B cell (primary cell): Measurements from ENCODE around the gene ADCY7. TPM values are rescaled to one million over a fixed set of nuclear protein-coding genes. Genes with fewer than 3 reads are reported as not detected.

Source experiments
- ATAC-seq: fragments of 200-7000 bp; cut with Tn5 transposase; one replicate; pipeline ENCODE4 v1.10.0; 2021; ENCODE audit warnings: low read depth, mild to moderate bottlenecking, moderate number of reproducible peaks, moderate library complexity
- CTCF ChIA-PET: fragments of 350-600 bp; sonication (Branson Sonifier 250); formaldehyde crosslinking; loops from one replicate; lab custom pipeline; 2021; ENCODE audit warnings: antibody characterized with exemption, inconsistent platforms; lab: Charles Lee
- POLR2A ChIA-PET: fragments of 350-600 bp; sonication (Branson Sonifier 250); formaldehyde crosslinking; loops from one replicate; lab custom pipeline; 2021; ENCODE audit warnings: antibody characterized with exemption; lab: Charles Lee
- DNase-seq: peaks from one replicate; pipeline ENCODE4 v3.0.0; 2013
- H2AFZ ChIP-seq: 2 replicates; pipeline ENCODE4 v1.6.1; 2012; ENCODE audit warnings: mild to moderate bottlenecking, low read depth, low read length; ENCODE audit not compliant: insufficient read depth, poor library complexity, severe bottlenecking
- H3K27ac ChIP-seq, 2 donors: 1 replicate in 1 of 2; 2 replicates in 1 of 2; pipeline ENCODE4 v1.5.1; 2012 to 2013; ENCODE audit warnings: low read length in 2 of 2, mild to moderate bottlenecking in 2 of 2, moderate library complexity in 1 of 2
- H3K27me3 ChIP-seq, 4 experiments: fragments of 200-600 bp in 1 of 4; sonication (generic) in 1 of 4; replicated peaks in 1 of 4; 1 replicate in 2 of 4; 2 replicates in 2 of 4; pipeline versions ENCODE4 v1.6.1 to v1.7.0; 2013 to 2016; ENCODE audit warnings: low read length in 3 of 4, mild to moderate bottlenecking in 2 of 4, mixed read lengths in 1 of 4, moderate library complexity in 1 of 4; ENCODE audit not compliant: insufficient read depth in 4 of 4, control insufficient read depth in 3 of 4; ENCODE audit errors: control extremely low read depth in 1 of 4
- H3K36me3 ChIP-seq, 2 experiments: replicated peaks in 1 of 2; 1 replicate in 1 of 2; 2 replicates in 1 of 2; pipeline versions ENCODE4 v1.6.1 to v1.7.1; 2013; ENCODE audit warnings: low read length in 1 of 2; ENCODE audit not compliant: insufficient read depth in 2 of 2, control insufficient read depth in 1 of 2; ENCODE audit errors: control extremely low read depth in 1 of 2, extremely low read depth in 1 of 2
- H3K4me1 ChIP-seq, 2 donors: fragments of 200-600 bp in 1 of 2; sonication (generic) in 1 of 2; 1 replicate in 1 of 2; 2 replicates in 1 of 2; pipeline versions ENCODE4 v1.5.1 to v1.6.1; 2013 to 2017; ENCODE audit warnings: low read length in 2 of 2; ENCODE audit not compliant: control insufficient read depth in 2 of 2, insufficient read depth in 2 of 2
- H3K4me2 ChIP-seq: replicated peaks from 2 replicates; pipeline ENCODE3; 2012; ENCODE audit warnings: mild to moderate bottlenecking, low read depth, low read length; ENCODE audit not compliant: poor library complexity, severe bottlenecking
- H3K4me3 ChIP-seq, 5 experiments: fragments of 200-600 bp in 1 of 5; sonication (generic) in 1 of 5; 1 replicate in 3 of 5; 2 replicates in 2 of 5; pipeline versions ENCODE4 v1.5.1 to v1.7.0; 2011 to 2016; ENCODE audit warnings: low read length in 4 of 5, mild to moderate bottlenecking in 4 of 5, low read depth in 2 of 5, control low read depth in 1 of 5, moderate library complexity in 1 of 5; ENCODE audit not compliant: insufficient read depth in 1 of 5; ENCODE audit errors: control extremely low read depth in 1 of 5, extremely low read depth in 1 of 5
- H3K79me2 ChIP-seq: fragments of 200-600 bp; sonication (generic); one replicate; pipeline ENCODE4 v1.6.0; 2016; ENCODE audit warnings: low read length; ENCODE audit not compliant: control insufficient read depth, insufficient read depth
- H3K9ac ChIP-seq: fragments of 200-600 bp; sonication (generic); 2 replicates; pipeline ENCODE4 v1.6.1; 2017; ENCODE audit warnings: mild to moderate bottlenecking, low read length, moderate library complexity
- H3K9me3 ChIP-seq, 3 donors: one replicate each; pipeline versions ENCODE4 v1.6.1 to v1.7.1; 2013; ENCODE audit warnings: low read length in 2 of 3; ENCODE audit not compliant: control insufficient read depth in 2 of 3, insufficient read depth in 1 of 3; ENCODE audit errors: control extremely low read depth in 1 of 3
- H4K20me1 ChIP-seq: 2 replicates; pipeline ENCODE4 v1.6.0; 2012; ENCODE audit warnings: mild to moderate bottlenecking, low read length; ENCODE audit not compliant: insufficient read depth, control insufficient read depth, poor library complexity, severe bottlenecking
- H3K27ac Mint-ChIP-seq: one replicate; pipeline ENCODE4 v1.8.0; 2021; ENCODE audit warnings: mixed read lengths
- H3K27me3 Mint-ChIP-seq: one replicate; pipeline ENCODE4 v1.8.0; 2021; ENCODE audit warnings: mixed read lengths
- H3K4me1 Mint-ChIP-seq: one replicate; pipeline ENCODE4 v1.8.0; 2021; ENCODE audit warnings: mixed read lengths
- H3K4me3 Mint-ChIP-seq: one replicate; pipeline ENCODE4 v1.8.0; 2021; ENCODE audit warnings: mixed read lengths
- H3K9me3 Mint-ChIP-seq: one replicate; pipeline ENCODE4 v1.8.0; 2022; ENCODE audit warnings: mixed read lengths; ENCODE audit not compliant: insufficient read depth
- EZH2 ChIP-seq: IDR thresholded peaks from 2 replicates; pipeline ENCODE4 v1.6.1; 2012; ENCODE audit warnings: borderline replicate concordance, low read depth, mild to moderate bottlenecking, moderate library complexity, low read length; ENCODE audit not compliant: insufficient read depth, poor library complexity, severe bottlenecking
- WGBS: methylation state at CpG from one replicate; pipeline ENCODE4 v1.1.5; 2013; ENCODE audit warnings: missing lambda C conversion rate; ENCODE audit not compliant: insufficient coverage; 5-methylcytosine and 5-hydroxymethylcytosine counted together
- intact Hi-C: fragments of 100-400 bp; cut with micrococcal nuclease; formaldehyde crosslinking; loops from one replicate; pipeline ENCODE4 v1.10.0; 2022
- polyA plus RNA-seq: library from polyadenylated mRNA; depleted of rRNA; stranded (reverse); fragments of >200 nt; gene quantifications from 2 replicates; pipeline ENCODE4 v1.2.3, GENCODE V29; 2012
- total RNA-seq, 2 donors: library from RNA; stranded (reverse); fragments of 120-200 nt in 1 of 2; gene quantifications; 1 replicate in 1 of 2; 2 replicates in 1 of 2; pipeline versions ENCODE4 v1.2.3 to v1.2.4, GENCODE V29; 2013 to 2022
- TF ChIP-seq, protein P1 (sequence below): fragments of 200-600 bp; IDR thresholded peaks from one replicate; pipeline ENCODE4 v1.8.0; 2022; ENCODE audit warnings: antibody characterized with exemption, mild to moderate bottlenecking

Gene ADCY7
- total and polyA plus RNA-seq, 2 donors (not counting 1 experiment from before 2014, with no cell fraction given) = 78.4 to 207 TPM

DNA sequence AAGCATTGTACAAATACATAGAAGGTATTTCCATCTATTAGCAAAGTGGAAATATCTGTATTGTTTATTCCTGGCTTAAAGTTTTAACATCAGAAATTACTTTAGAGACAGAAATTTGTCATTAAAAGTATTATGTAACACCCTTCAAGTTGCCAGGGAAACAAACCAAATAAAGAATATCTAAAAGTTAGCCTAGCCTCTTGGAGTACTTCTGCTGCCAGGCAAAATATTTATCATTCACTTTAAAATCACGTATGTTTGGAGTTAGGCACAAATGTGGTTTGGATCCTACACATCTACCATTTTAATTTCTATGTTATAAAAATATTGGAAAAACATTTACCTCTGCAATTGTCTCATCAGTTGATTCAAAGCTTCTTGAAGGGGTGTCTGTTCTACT lies 87.7 kb downstream of the ADCY7 start:
- Mint-ChIP-seq H3K4me1 (peaks cover 4% of the 10 kb centered on the region), H3K27me3 (no peaks in the 10 kb centered on the region), H3K27ac (no peak overlapping the region), H3K4me3 (no peak overlapping the region), H3K9me3 (no peaks in the 10 kb centered on the region)
- CTCF ChIA-PET = interaction anchor here (0.6 to 9.9 kb wide), 34 partner anchors 9 to 393 kb away, joined by 3 to 329 read pairs (median 6); partner anchors contain the start of genes ADCY7, BRD7 and CNEP1R1
- Histone ChIP-seq H3K27me3 (no peaks in the 10 kb centered on the region), H3K9me3 (no peaks in the 10 kb centered on the region), H3K27ac (no peak overlapping the region), H3K79me2 (peaks cover 17% of the 10 kb centered on the region), H3K36me3 (peaks cover 8 to 45% of the 10 kb centered on the region in 2 experiments), H4K20me1 (no peaks in the 10 kb centered on the region), H3K4me1 (no peaks in the 10 kb centered on the region), H3K9ac (no peak overlapping the region), H2AFZ (no peak overlapping the region), H3K4me3 (no peak overlapping the region), H3K4me2 (no peak overlapping the region)
- ATAC-seq (no peak), DNase-seq (no peak)
- no CpG with 5 or more reads among the region's 1 CpG for WGBS
- TF ChIP-seq, protein P1, sequence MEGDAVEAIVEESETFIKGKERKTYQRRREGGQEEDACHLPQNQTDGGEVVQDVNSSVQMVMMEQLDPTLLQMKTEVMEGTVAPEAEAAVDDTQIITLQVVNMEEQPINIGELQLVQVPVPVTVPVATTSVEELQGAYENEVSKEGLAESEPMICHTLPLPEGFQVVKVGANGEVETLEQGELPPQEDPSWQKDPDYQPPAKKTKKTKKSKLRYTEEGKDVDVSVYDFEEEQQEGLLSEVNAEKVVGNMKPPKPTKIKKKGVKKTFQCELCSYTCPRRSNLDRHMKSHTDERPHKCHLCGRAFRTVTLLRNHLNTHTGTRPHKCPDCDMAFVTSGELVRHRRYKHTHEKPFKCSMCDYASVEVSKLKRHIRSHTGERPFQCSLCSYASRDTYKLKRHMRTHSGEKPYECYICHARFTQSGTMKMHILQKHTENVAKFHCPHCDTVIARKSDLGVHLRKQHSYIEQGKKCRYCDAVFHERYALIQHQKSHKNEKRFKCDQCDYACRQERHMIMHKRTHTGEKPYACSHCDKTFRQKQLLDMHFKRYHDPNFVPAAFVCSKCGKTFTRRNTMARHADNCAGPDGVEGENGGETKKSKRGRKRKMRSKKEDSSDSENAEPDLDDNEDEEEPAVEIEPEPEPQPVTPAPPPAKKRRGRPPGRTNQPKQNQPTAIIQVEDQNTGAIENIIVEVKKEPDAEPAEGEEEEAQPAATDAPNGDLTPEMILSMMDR = no peak
- TF ChIP-seq EZH2 = no peak
- intact Hi-C loops = loop anchor here (10.0 kb wide), 1 partner anchor 291 kb away; no protein-coding TSS in a partner anchor
- POLR2A ChIA-PET = no interaction called here

DNA sequence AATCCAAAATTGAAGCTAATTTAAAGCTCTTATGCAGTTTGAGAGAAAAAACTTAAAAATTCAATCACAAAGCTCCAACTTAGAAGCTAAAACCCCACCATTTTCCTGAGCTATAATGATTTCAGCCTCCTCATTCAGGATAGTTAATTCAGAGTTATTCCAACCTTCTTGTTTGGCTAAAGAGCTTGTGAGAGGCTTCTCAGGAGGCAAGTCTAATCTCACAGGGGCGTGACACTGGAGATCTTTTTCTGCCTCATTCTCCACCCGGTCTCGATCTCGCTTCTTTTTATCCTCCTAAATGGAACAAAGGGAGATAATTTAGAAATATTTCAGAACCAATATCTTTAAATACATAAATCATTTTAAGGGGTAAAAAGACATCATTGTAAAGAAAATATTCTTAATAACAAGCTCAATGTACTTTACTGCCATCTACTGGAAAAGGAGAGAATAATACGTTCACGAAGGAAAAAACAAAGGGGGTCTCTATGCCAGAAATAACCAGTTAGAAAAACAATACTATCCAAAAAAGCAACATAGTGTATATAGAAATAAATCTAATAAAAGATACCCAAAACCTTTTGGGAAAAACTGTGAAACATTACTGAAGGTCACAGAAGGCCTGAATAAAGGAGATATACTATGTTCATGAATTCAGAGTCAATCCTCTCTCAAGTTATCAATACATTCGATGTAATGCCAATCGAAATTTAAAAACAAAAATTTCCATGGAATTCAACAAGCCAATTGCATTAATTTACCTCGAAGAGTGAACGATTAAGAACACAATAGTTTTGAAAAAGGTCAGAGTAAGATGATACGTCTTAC lies 88.5 kb downstream of the ADCY7 start:
- Histone ChIP-seq H3K9me3 (no peaks in the 10 kb centered on the region), H3K27me3 (no peaks in the 10 kb centered on the region), H2AFZ (no peak overlapping the region), H3K4me2 (no peak overlapping the region), H4K20me1 (peaks cover 3% of the 10 kb centered on the region), H3K4me3 (no peak overlapping the region), H3K4me1 (no peaks in the 10 kb centered on the region), H3K9ac (no peak overlapping the region), H3K36me3 (peaks cover 8 to 45% of the 10 kb centered on the region in 2 experiments), H3K79me2 (peaks cover 22% of the 10 kb centered on the region), H3K27ac (no peak overlapping the region)
- intact Hi-C loops = loop anchor here (1.0 to 10.0 kb wide), 7 partner anchors 13 to 331 kb away; partner anchors contain the start of gene BRD7
- Mint-ChIP-seq H3K4me3 (no peak overlapping the region), H3K4me1 (peaks cover 10% of the 10 kb centered on the region), H3K27ac (no peak overlapping the region), H3K27me3 (no peaks in the 10 kb centered on the region), H3K9me3 (no peaks in the 10 kb centered on the region)
- POLR2A ChIA-PET = interaction anchor here (0.6 to 0.7 kb wide), 2 partner anchors 28 to 329 kb away, joined by 3 read pairs; no protein-coding TSS in a partner anchor
- CTCF ChIA-PET = interaction anchor here (0.7 to 9.9 kb wide), 40 partner anchors 9 to 392 kb away, joined by 3 to 329 read pairs (median 6); partner anchors contain the start of genes ADCY7, BRD7 and CNEP1R1
- DNase-seq = peak; percentile 49
- no CpG with 5 or more reads among the region's 11 CpGs for WGBS
- peak; percentile 28 for ATAC-seq
- TF ChIP-seq EZH2 = no peak
- TF ChIP-seq, protein P1 = peak; percentile 88
